HepG2 (cell line): ENCODE measurements around the gene FRMD3. TPM values are rescaled to one million over a fixed set of nuclear protein-coding genes. Genes with fewer than 3 reads are reported as not detected.

Experiments
- ATAC-seq: fragments of 200-7000 bp; cut with Tn5 transposase; 3 replicates; pipeline ENCODE4 v1.9.1; 2020; ENCODE audit warnings: mild to moderate bottlenecking, moderate library complexity
- BruUV-seq: library from RNA; stranded (reverse); fragments of 400-500 nt; replicated peaks from 2 replicates; lab custom pipeline; 2021; lab: Mats Ljungman, UMichigan
- CTCF ChIA-PET: fragments of 300-600 bp; formaldehyde crosslinking; extraction: SDS; loops from one replicate; lab custom pipeline; 2021; ENCODE audit warnings: low total read pairs, inconsistent platforms, low intra/inter-chr PET ratio; lab: Yijun Ruan, JAX
- POLR2A ChIA-PET: fragments of 350-600 bp; sonication (Branson Sonifier 250); formaldehyde crosslinking; loops from one replicate; lab custom pipeline; 2020; ENCODE audit warnings: antibody characterized with exemption, inconsistent platforms; lab: Yijun Ruan, JAX
- DNase-seq: peaks from one replicate; pipeline ENCODE4 v3.0.0-alpha.2; 2015; ENCODE audit warnings: low spot score
- FAIRE-seq: peaks from 3 replicates; lab custom pipeline; 2011; peaks lifted over from hg19 to GRCh38; lab: Jason Lieb, UNC
- H2AFZ ChIP-seq: one replicate; pipeline ENCODE4 v1.6.1; 2011; ENCODE audit warnings: low read length, inconsistent platforms
- H3K27ac ChIP-seq: fragments of 300-600 bp; 3 replicates; pipeline ENCODE4 v1.8.0; 2011; ENCODE audit warnings: mixed run types, mild to moderate bottlenecking, mixed read lengths, low read length, inconsistent platforms; ENCODE audit not compliant: insufficient read depth; ENCODE audit errors: extremely low read length
- H3K27me3 ChIP-seq, 2 experiments: fragments of 200-600 bp in 1 of 2; 2 replicates in 1 of 2; 3 replicates in 1 of 2; pipeline versions ENCODE4 v1.6.0 to v1.8.0; 2011; ENCODE audit warnings: low read length in 2 of 2, mild to moderate bottlenecking in 2 of 2, moderate library complexity in 2 of 2, inconsistent platforms in 1 of 2; ENCODE audit not compliant: insufficient read depth in 2 of 2, control insufficient read depth in 1 of 2
- H3K36me3 ChIP-seq, 2 experiments: fragments of 200-600 bp in 1 of 2; replicated peaks in 1 of 2; 2 replicates in 1 of 2; 3 replicates in 1 of 2; pipeline versions ENCODE4 v1.5.1 to v1.8.0; 2011; ENCODE audit warnings: low read length in 2 of 2, inconsistent platforms in 1 of 2; ENCODE audit not compliant: insufficient read depth in 2 of 2, control insufficient read depth in 1 of 2
- H3K4me1 ChIP-seq: 2 replicates; pipeline ENCODE4 v1.5.1; 2012; ENCODE audit warnings: low read length, inconsistent platforms; ENCODE audit not compliant: insufficient read depth
- H3K4me2 ChIP-seq: 2 replicates; pipeline ENCODE4 v1.6.0; 2011; ENCODE audit warnings: low read depth, low read length, inconsistent platforms
- H3K4me3 ChIP-seq, 3 experiments: fragments of 200-600 bp in 1 of 3; sonication (generic), shearing (Covaris generic) in 1 of 3; replicated peaks in 1 of 3; 2 replicates each; pipeline ENCODE4 v1.5.1; 2011 to 2016; ENCODE audit warnings: low read length in 3 of 3, inconsistent platforms in 2 of 3, low read depth in 2 of 3, mild to moderate bottlenecking in 2 of 3, control low read depth in 1 of 3, mixed read lengths in 1 of 3; ENCODE audit not compliant: insufficient read depth in 1 of 3
- H3K79me2 ChIP-seq: one replicate; pipeline ENCODE4 v1.6.1; 2011; ENCODE audit warnings: low read length, inconsistent platforms; ENCODE audit not compliant: insufficient read depth
- H3K9ac ChIP-seq: 2 replicates; pipeline ENCODE4 v1.6.0; 2011; ENCODE audit warnings: mild to moderate bottlenecking, low read depth, low read length, inconsistent platforms; ENCODE audit not compliant: insufficient read depth
- H3K9me3 ChIP-seq: 2 replicates; pipeline ENCODE4 v1.5.1; 2012; ENCODE audit warnings: mild to moderate bottlenecking, low read length
- H4K20me1 ChIP-seq: 2 replicates; pipeline ENCODE4 v1.6.0; 2011; ENCODE audit warnings: inconsistent platforms, mild to moderate bottlenecking, low read length, moderate library complexity; ENCODE audit not compliant: insufficient read depth
- NCOR1 ChIP-seq: fragments of 200-600 bp; sonication (generic); IDR thresholded peaks from 2 replicates; pipeline ENCODE4 v1.7.0; 2017; ENCODE audit warnings: antibody characterized with exemption, low read length, borderline replicate concordance
- POGZ ChIP-seq: sonication (generic); formaldehyde crosslinking; IDR thresholded peaks from 2 replicates; pipeline ENCODE4 v1.4.0; 2020; ENCODE audit warnings: mild to moderate bottlenecking, missing genetic modification reagents
- RERE ChIP-seq: IDR thresholded peaks from 2 replicates; pipeline ENCODE4 v1.6.1; 2016; ENCODE audit warnings: low read depth, missing genetic modification reagents, missing compliant biosample characterization
- SMAD9 ChIP-seq: sonication (generic); formaldehyde crosslinking; IDR thresholded peaks from 2 replicates; pipeline ENCODE4 v1.5.1; 2020; ENCODE audit warnings: mild to moderate bottlenecking, missing genetic modification reagents
- ZNF101 ChIP-seq: sonication (generic); formaldehyde crosslinking; IDR thresholded peaks from 2 replicates; pipeline ENCODE4 v1.4.0; 2020; ENCODE audit warnings: mild to moderate bottlenecking, low read depth, missing genetic modification reagents, borderline replicate concordance
- ZNF256 ChIP-seq: sonication (generic); formaldehyde crosslinking; conservative IDR thresholded peaks from 2 replicates; pipeline ENCODE4 v1.4.0; 2020; ENCODE audit warnings: missing genetic modification reagents
- ZNF337 ChIP-seq: sonication (generic); formaldehyde crosslinking; IDR thresholded peaks from 2 replicates; pipeline ENCODE4 v1.5.1; 2020; ENCODE audit warnings: missing genetic modification reagents, low read depth, mild to moderate bottlenecking, borderline replicate concordance
- ZNF501 ChIP-seq: sonication (generic); formaldehyde crosslinking; IDR thresholded peaks from 2 replicates; pipeline ENCODE4 v1.5.1; 2020; ENCODE audit warnings: mild to moderate bottlenecking, moderate library complexity, missing genetic modification reagents
- ZNF660 ChIP-seq: sonication (generic); formaldehyde crosslinking; IDR thresholded peaks from 2 replicates; pipeline ENCODE4 v1.5.1; 2020; ENCODE audit warnings: mild to moderate bottlenecking, low read depth, missing genetic modification reagents, borderline replicate concordance
- WGBS: methylation state at CpG from one replicate; pipeline ENCODE4 v1.1.6; 2017; ENCODE audit warnings: low lambda C conversion rate; 5-methylcytosine and 5-hydroxymethylcytosine counted together
- in situ Hi-C: cut with HindIII; loops from 2 replicates; pipeline ENCODE4 v1.10.0; 2017; ENCODE audit warnings: low pct_unique_long_range_greater_than_20kb; ENCODE audit not compliant: extremely low pct_ligation_motif_present
- intact Hi-C: fragments of 100-400 bp; cut with micrococcal nuclease; formaldehyde crosslinking; loops from one replicate; pipeline ENCODE4 v1.10.0; 2022; ENCODE audit not compliant: unreplicated experiment
- polyA plus RNA-seq, 8 experiments: library from polyadenylated mRNA; depleted of rRNA in 3 of 8; stranded (reverse) in 7 of 8; unstranded in 1 of 8; fragments of >200 nt; fragmentation: Illumina TruSeq in 4 of 8; extraction: Trizol in 4 of 8; gene quantifications; 2 replicates each; pipeline versions ENCODE4 v1.2.1 to v1.2.3, GENCODE V29; 2011 to 2016; ENCODE audit warnings: low read depth in 4 of 8, missing spikeins in 1 of 8, mixed read lengths in 1 of 8; ENCODE audit not compliant: insufficient read depth in 1 of 8
- total RNA-seq, 5 experiments: library from RNA; depleted of rRNA; stranded (reverse); fragments of >200 nt; fragmentation: Illumina TruSeq; extraction: Trizol; gene quantifications; 2 replicates each; pipeline ENCODE4 v1.2.3, GENCODE V29; 2016; ENCODE audit warnings: low read depth in 1 of 5
- TF ChIP-seq, protein P1 (sequence below): sonication (generic); formaldehyde crosslinking; IDR thresholded peaks from 2 replicates; pipeline ENCODE4 v1.5.0; 2020; ENCODE audit warnings: mild to moderate bottlenecking, missing genetic modification reagents, moderate library complexity
- TF ChIP-seq, protein P2 (sequence below): IDR thresholded peaks from 2 replicates; pipeline ENCODE4 v1.4.0; 2020; ENCODE audit warnings: mild to moderate bottlenecking, missing genetic modification reagents
- TF ChIP-seq, protein P3 (sequence below): sonication (generic); formaldehyde crosslinking; IDR thresholded peaks from 2 replicates; pipeline ENCODE4 v1.4.0; 2020; ENCODE audit warnings: missing genetic modification reagents, borderline replicate concordance

FRMD3 gene
- total and polyA plus RNA-seq, 2 of the 13 experiments (the other 11 are each of a cell fraction or from before 2014, with no cell fraction given) = 3.2 to 7.7 TPM

DNA sequence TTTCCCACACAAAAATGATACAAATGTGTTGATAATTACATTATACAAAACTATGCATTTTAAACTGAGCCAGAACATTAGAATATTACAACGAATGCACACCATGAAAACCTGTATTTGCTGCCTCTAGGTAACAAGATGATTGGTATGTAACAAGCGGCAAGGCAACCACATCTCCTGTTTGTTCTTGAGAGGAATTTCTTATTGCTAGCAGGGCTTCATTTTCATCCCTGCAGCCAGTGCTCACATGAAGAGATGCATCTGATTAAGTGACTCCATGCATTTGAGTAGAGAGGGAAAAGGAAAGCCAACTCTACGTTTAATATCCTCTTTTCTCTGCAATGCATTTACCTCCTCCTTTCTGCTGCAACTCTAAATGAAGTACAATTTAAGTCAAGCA lies 36.6 kb downstream of the FRMD3 start:
- FAIRE-seq = no peak
- Histone ChIP-seq H4K20me1 (no peaks in the 10 kb centered on the region), H3K9me3 (no peaks in the 10 kb centered on the region), H3K27me3 (no peaks in the 10 kb centered on the region), H3K9ac (no peak overlapping the region), H3K4me3 (no peak overlapping the region), H3K4me2 (no peak overlapping the region), H3K27ac (no peak overlapping the region), H3K4me1 (peaks cover 29% of the 10 kb centered on the region), H3K79me2 (no peaks in the 10 kb centered on the region), H2AFZ (no peak overlapping the region), H3K36me3 (no peaks in the 10 kb centered on the region)
- BruUV-seq = no TSS peak
- DNase-seq = no peak
- CTCF ChIA-PET = no interaction called here
- in situ Hi-C loops = no loop called here
- no peak for ATAC-seq
- 90% methylated on average over 3 of the region's 3 CpGs for WGBS
- POLR2A ChIA-PET = no interaction called here
- intact Hi-C loops = no loop called here
- TF ChIP-seq ZNF337 (no peak), ZNF101 (no peak), POGZ (CRISPR knock-in tag) (no peak), SMAD9 (no peak), ZNF501 (CRISPR knock-in tag) (no peak), ZNF660 (CRISPR knock-in tag) (no peak), RERE (CRISPR knock-in tag) (no peak), NCOR1 (no peak), ZNF256 (CRISPR knock-in tag) (no peak)
- TF ChIP-seq, protein P1, sequence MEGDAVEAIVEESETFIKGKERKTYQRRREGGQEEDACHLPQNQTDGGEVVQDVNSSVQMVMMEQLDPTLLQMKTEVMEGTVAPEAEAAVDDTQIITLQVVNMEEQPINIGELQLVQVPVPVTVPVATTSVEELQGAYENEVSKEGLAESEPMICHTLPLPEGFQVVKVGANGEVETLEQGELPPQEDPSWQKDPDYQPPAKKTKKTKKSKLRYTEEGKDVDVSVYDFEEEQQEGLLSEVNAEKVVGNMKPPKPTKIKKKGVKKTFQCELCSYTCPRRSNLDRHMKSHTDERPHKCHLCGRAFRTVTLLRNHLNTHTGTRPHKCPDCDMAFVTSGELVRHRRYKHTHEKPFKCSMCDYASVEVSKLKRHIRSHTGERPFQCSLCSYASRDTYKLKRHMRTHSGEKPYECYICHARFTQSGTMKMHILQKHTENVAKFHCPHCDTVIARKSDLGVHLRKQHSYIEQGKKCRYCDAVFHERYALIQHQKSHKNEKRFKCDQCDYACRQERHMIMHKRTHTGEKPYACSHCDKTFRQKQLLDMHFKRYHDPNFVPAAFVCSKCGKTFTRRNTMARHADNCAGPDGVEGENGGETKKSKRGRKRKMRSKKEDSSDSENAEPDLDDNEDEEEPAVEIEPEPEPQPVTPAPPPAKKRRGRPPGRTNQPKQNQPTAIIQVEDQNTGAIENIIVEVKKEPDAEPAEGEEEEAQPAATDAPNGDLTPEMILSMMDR (CRISPR knock-in tag) = no peak
- TF ChIP-seq, protein P2, sequence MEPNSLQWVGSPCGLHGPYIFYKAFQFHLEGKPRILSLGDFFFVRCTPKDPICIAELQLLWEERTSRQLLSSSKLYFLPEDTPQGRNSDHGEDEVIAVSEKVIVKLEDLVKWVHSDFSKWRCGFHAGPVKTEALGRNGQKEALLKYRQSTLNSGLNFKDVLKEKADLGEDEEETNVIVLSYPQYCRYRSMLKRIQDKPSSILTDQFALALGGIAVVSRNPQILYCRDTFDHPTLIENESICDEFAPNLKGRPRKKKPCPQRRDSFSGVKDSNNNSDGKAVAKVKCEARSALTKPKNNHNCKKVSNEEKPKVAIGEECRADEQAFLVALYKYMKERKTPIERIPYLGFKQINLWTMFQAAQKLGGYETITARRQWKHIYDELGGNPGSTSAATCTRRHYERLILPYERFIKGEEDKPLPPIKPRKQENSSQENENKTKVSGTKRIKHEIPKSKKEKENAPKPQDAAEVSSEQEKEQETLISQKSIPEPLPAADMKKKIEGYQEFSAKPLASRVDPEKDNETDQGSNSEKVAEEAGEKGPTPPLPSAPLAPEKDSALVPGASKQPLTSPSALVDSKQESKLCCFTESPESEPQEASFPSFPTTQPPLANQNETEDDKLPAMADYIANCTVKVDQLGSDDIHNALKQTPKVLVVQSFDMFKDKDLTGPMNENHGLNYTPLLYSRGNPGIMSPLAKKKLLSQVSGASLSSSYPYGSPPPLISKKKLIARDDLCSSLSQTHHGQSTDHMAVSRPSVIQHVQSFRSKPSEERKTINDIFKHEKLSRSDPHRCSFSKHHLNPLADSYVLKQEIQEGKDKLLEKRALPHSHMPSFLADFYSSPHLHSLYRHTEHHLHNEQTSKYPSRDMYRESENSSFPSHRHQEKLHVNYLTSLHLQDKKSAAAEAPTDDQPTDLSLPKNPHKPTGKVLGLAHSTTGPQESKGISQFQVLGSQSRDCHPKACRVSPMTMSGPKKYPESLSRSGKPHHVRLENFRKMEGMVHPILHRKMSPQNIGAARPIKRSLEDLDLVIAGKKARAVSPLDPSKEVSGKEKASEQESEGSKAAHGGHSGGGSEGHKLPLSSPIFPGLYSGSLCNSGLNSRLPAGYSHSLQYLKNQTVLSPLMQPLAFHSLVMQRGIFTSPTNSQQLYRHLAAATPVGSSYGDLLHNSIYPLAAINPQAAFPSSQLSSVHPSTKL (CRISPR knock-in tag) = no peak
- TF ChIP-seq, protein P3, sequence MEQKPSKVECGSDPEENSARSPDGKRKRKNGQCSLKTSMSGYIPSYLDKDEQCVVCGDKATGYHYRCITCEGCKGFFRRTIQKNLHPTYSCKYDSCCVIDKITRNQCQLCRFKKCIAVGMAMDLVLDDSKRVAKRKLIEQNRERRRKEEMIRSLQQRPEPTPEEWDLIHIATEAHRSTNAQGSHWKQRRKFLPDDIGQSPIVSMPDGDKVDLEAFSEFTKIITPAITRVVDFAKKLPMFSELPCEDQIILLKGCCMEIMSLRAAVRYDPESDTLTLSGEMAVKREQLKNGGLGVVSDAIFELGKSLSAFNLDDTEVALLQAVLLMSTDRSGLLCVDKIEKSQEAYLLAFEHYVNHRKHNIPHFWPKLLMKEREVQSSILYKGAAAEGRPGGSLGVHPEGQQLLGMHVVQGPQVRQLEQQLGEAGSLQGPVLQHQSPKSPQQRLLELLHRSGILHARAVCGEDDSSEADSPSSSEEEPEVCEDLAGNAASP (CRISPR knock-in tag) = no peak
